LNCaP clone FGC (cell line): ENCODE data around the gene BAZ2B.
"Not testable (repeated sequence)": the region's sequence is repeated elsewhere in the genome, so short reads cannot be mapped to it uniquely, and the experiment has no call there.

Source experiments
- DNase-seq: peaks from one replicate; pipeline ENCODE4 v3.0.0-alpha.2; 2011; ENCODE audit warnings: low read depth
- H3K4me3 ChIP-seq: 2 replicates; pipeline ENCODE4 v1.5.1; 2011; ENCODE audit warnings: mild to moderate bottlenecking, low read depth, low read length, control low read depth
- TF ChIP-seq, protein P1 (sequence below): IDR thresholded peaks from 2 replicates; pipeline ENCODE4 v1.5.1; 2012; ENCODE audit warnings: mild to moderate bottlenecking; ENCODE audit not compliant: control insufficient read depth, insufficient read depth; ENCODE audit errors: extremely low read depth

The BAZ2B gene

GRCh38 chr2:159542101-159542500, 74.2 kb downstream of the BAZ2B start:
- DNase-seq: no peak
- TF ChIP-seq, protein P1, sequence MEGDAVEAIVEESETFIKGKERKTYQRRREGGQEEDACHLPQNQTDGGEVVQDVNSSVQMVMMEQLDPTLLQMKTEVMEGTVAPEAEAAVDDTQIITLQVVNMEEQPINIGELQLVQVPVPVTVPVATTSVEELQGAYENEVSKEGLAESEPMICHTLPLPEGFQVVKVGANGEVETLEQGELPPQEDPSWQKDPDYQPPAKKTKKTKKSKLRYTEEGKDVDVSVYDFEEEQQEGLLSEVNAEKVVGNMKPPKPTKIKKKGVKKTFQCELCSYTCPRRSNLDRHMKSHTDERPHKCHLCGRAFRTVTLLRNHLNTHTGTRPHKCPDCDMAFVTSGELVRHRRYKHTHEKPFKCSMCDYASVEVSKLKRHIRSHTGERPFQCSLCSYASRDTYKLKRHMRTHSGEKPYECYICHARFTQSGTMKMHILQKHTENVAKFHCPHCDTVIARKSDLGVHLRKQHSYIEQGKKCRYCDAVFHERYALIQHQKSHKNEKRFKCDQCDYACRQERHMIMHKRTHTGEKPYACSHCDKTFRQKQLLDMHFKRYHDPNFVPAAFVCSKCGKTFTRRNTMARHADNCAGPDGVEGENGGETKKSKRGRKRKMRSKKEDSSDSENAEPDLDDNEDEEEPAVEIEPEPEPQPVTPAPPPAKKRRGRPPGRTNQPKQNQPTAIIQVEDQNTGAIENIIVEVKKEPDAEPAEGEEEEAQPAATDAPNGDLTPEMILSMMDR: no peak

GRCh38 chr2:159539701-159540100, 76.6 kb downstream of the BAZ2B start:
- DNase-seq: no peak
- no peak overlapping the region for H3K4me3 ChIP-seq
- TF ChIP-seq, protein P1: no peak

More at GRCh38 chr2:159542101-159542500, 74.2 kb downstream of the BAZ2B start:
- H3K4me3 ChIP-seq: no peak overlapping the region

GRCh38 chr2:159538801-159539200, 77.5 kb downstream of the BAZ2B start:
- TF ChIP-seq, protein P1: no peak
- no peak for DNase-seq
- no peak overlapping the region for H3K4me3 ChIP-seq

- not testable (repeated sequence) for H3K4me3 ChIP-seq, DNase-seq
These were observed 81.1 kb downstream of the BAZ2B start for GRCh38 chr2:159535261-159535660.

- H3K4me3 ChIP-seq: no peak overlapping the region
- no peak for DNase-seq
- TF ChIP-seq, protein P1: no peak
These were observed 84.9 kb downstream of the BAZ2B start for GRCh38 chr2:159531475-159531874.

- no peak overlapping the region for H3K4me3 ChIP-seq
- TF ChIP-seq, protein P1: no peak
- DNase-seq: peak; percentile 63
These were observed 89.9 kb downstream of the BAZ2B start for GRCh38 chr2:159526433-159526832.

GRCh38 chr2:159525012-159525411, 91.3 kb downstream of the BAZ2B start:
- TF ChIP-seq, protein P1: no peak
- no peak overlapping the region for H3K4me3 ChIP-seq
- DNase-seq: no peak
